RKO (cell line): ENCODE results near the gene ADGRL3.

Experiments used
- DNase-seq: peaks from one replicate; pipeline ENCODE4 v3.0.0-alpha.2; 2016; ENCODE audit warnings: low spot score

Gene ADGRL3

GRCh38 chr4:62126064-62126732 lies 926.1 kb downstream of the ADGRL3 start:
- no peak for DNase-seq
